DOHH2 (cell line): ENCODE measurements around the gene DLGAP1.

Experiments used
- CTCF ChIP-seq: fragments of 200-600 bp; sonication (generic); IDR thresholded peaks from one replicate; pipeline ENCODE4 v1.5.1; 2014; ENCODE audit warnings: antibody characterized with exemption, mild to moderate bottlenecking, low read depth, low read length; ENCODE audit not compliant: poor library complexity, severe bottlenecking
- EZH2phosphoT487 ChIP-seq: fragments of 200-600 bp; sonication (generic); IDR thresholded peaks from 2 replicates; pipeline ENCODE4 v1.6.1; 2017; ENCODE audit warnings: borderline replicate concordance, mild to moderate bottlenecking, antibody characterized with exemption, low read length, moderate library complexity, mixed read lengths

GRCh38 chr18:3960142-3960541 lies 495.0 kb downstream of the DLGAP1 start:
- TF ChIP-seq CTCF (no peak), EZH2phosphoT487 (no peak)
